Stimulated activated CD8-positive, alpha-beta memory T cell treated with anti-CD3 and anti-CD28 coated beads, Interleukin-15, amount 100 ng/mL, for 24 hours (primary cell): ENCODE results near the gene KANSL2.
"Not testable (repeated sequence)": the region's sequence is repeated elsewhere in the genome, so short reads cannot be mapped to it uniquely, and the experiment has no call there.

Experiments used
- DNase-seq: peaks from one replicate; pipeline ENCODE4 v3.0.0-alpha.2; 2020; ENCODE audit warnings: low read depth

The KANSL2 gene

GRCh38 chr12:48681710-48682532 lies at the start of gene KANSL2:
KANSL2 (minus strand) TSS chr12:48682238; CDS start chr12:48681632, 606 bp downstream.
- DNase-seq = peak; percentile 89

GRCh38 chr12:48728807-48729206 lies 46.8 kb upstream of the KANSL2 start:
- DNase-seq = no peak

GRCh38 chr12:48720737-48721136 lies 38.7 kb upstream of the KANSL2 start:
- DNase-seq = not testable (repeated sequence)

GRCh38 chr12:48720171-48720570 lies 38.1 kb upstream of the KANSL2 start:
- DNase-seq = not testable (repeated sequence)

GRCh38 chr12:48719002-48719401 lies 37.0 kb upstream of the KANSL2 start:
- not testable (repeated sequence) for DNase-seq

- DNase-seq = no peak
Measured at GRCh38 chr12:48717252-48717695, 35.2 kb upstream of the KANSL2 start.

- DNase-seq = peak; percentile 93
Measured at GRCh38 chr12:48716493-48717251, 34.6 kb upstream of the KANSL2 start, which contains the start of gene CCNT1. CCNT1 (minus strand) TSS chr12:48716707; CDS start chr12:48716675, 32 bp downstream.

- DNase-seq = no peak
Measured at GRCh38 chr12:48716168-48716492, 34.1 kb upstream of the KANSL2 start.

- no peak for DNase-seq
Measured at GRCh38 chr12:48712209-48712608, 30.2 kb upstream of the KANSL2 start.

GRCh38 chr12:48698822-48699221 lies 16.8 kb upstream of the KANSL2 start:
- not testable (repeated sequence) for DNase-seq

- DNase-seq = no peak
Measured at GRCh38 chr12:48696626-48697025, 14.6 kb upstream of the KANSL2 start.

GRCh38 chr12:48695859-48696258 lies 13.8 kb upstream of the KANSL2 start:
- DNase-seq = no peak

GRCh38 chr12:48694038-48694437 lies 12.0 kb upstream of the KANSL2 start:
- DNase-seq = no peak

- no peak for DNase-seq
Measured at GRCh38 chr12:48693572-48693971, 11.5 kb upstream of the KANSL2 start.

GRCh38 chr12:48691826-48692487 lies 9.9 kb upstream of the KANSL2 start:
- DNase-seq = no peak

GRCh38 chr12:48690990-48691389 lies 9.0 kb upstream of the KANSL2 start:
- DNase-seq = no peak

- DNase-seq = no peak
Measured at GRCh38 chr12:48690436-48690835, 8.4 kb upstream of the KANSL2 start.

- no peak for DNase-seq
Measured at GRCh38 chr12:48688836-48689235, 6.8 kb upstream of the KANSL2 start.

- DNase-seq = no peak
Measured at GRCh38 chr12:48687592-48687991, 5.6 kb upstream of the KANSL2 start.

GRCh38 chr12:48686615-48687334 lies 4.7 kb upstream of the KANSL2 start:
- no peak for DNase-seq

GRCh38 chr12:48686037-48686595 lies 4.1 kb upstream of the KANSL2 start:
- no peak for DNase-seq

GRCh38 chr12:48683534-48683933 lies 1.5 kb upstream of the KANSL2 start:
- no peak for DNase-seq
